WERI-Rb-1 (cell line): ENCODE measurements around the gene TLL1.

Experiments used
- DNase-seq: peaks from one replicate; pipeline ENCODE4 v3.0.0-alpha.2; 2020
- H3K27ac ChIP-seq: fragments of 250-450 bp; sonication (Bioruptor Pico); 2 replicates; pipeline ENCODE4 v1.5.1; 2020; ENCODE audit warnings: mild to moderate bottlenecking, moderate library complexity
- H3K27me3 ChIP-seq: fragments of 250-450 bp; sonication (Bioruptor Pico); 2 replicates; pipeline ENCODE4 v1.5.1; 2021; ENCODE audit warnings: mild to moderate bottlenecking, low read depth, moderate library complexity; ENCODE audit not compliant: insufficient read depth, severe bottlenecking
- H3K36me3 ChIP-seq: fragments of 250-450 bp; sonication (Bioruptor Pico); 2 replicates; pipeline ENCODE4 v1.5.1; 2020; ENCODE audit warnings: mild to moderate bottlenecking, moderate library complexity
- H3K4me3 ChIP-seq: 2 replicates; pipeline ENCODE4 v1.5.1; 2011; ENCODE audit warnings: low read depth, mild to moderate bottlenecking, control low read depth, low read length
- H3K9me3 ChIP-seq: fragments of 250-450 bp; sonication (Bioruptor Pico); 2 replicates; pipeline ENCODE4 v1.5.1; 2021; ENCODE audit warnings: mild to moderate bottlenecking, moderate library complexity; ENCODE audit not compliant: severe bottlenecking
- CTCF ChIP-seq: IDR thresholded peaks from 2 replicates; pipeline ENCODE4 v1.5.1; 2011; ENCODE audit warnings: low read depth, mild to moderate bottlenecking, control low read depth, inconsistent platforms, low read length

Gene TLL1

GRCh38 chr4:165944900-165945299 lies 71.9 kb downstream of the TLL1 start:
- Histone ChIP-seq H3K9me3 (no peaks in the 10 kb centered on the region), H3K27me3 (peaks cover 9% of the 10 kb centered on the region), H3K36me3 (no peaks in the 10 kb centered on the region), H3K4me3 (no peak overlapping the region), H3K27ac (no peak overlapping the region)
- no peak for TF ChIP-seq CTCF
- no peak for DNase-seq

- H3K9me3 ChIP-seq, result no peaks in the 10 kb centered on the region
- no peak overlapping the region for H3K4me3 ChIP-seq
- H3K27me3 ChIP-seq, result peaks cover 9% of the 10 kb centered on the region
- H3K36me3 ChIP-seq, result no peaks in the 10 kb centered on the region
- DNase-seq, result peak; percentile 32
- H3K27ac ChIP-seq, result no peak overlapping the region
- TF ChIP-seq CTCF, result no peak
Observed at GRCh38 chr4:165945991-165946390, 73.0 kb downstream of the TLL1 start.

GRCh38 chr4:165947019-165947418 lies 74.0 kb downstream of the TLL1 start:
- peak; percentile 55 for DNase-seq
- TF ChIP-seq CTCF, result no peak
- H3K9me3 ChIP-seq, result no peaks in the 10 kb centered on the region
- H3K4me3 ChIP-seq, result no peak overlapping the region
- no peak overlapping the region for H3K27ac ChIP-seq
- H3K36me3 ChIP-seq, result no peaks in the 10 kb centered on the region
- H3K27me3 ChIP-seq, result peaks cover 9% of the 10 kb centered on the region

- H3K27ac ChIP-seq, result no peak overlapping the region
- no peak overlapping the region for H3K4me3 ChIP-seq
- DNase-seq, result no peak
- no peak for TF ChIP-seq CTCF
- H3K9me3 ChIP-seq, result peaks cover 4% of the 10 kb centered on the region
- peaks cover 4% of the 10 kb centered on the region for H3K27me3 ChIP-seq
- H3K36me3 ChIP-seq, result no peaks in the 10 kb centered on the region
Observed at GRCh38 chr4:165953181-165953580, 80.1 kb downstream of the TLL1 start.

GRCh38 chr4:165963621-165964020 lies 90.6 kb downstream of the TLL1 start:
- TF ChIP-seq CTCF, result no peak
- Histone ChIP-seq H3K4me3 (no peak overlapping the region), H3K36me3 (no peaks in the 10 kb centered on the region), H3K9me3 (no peaks in the 10 kb centered on the region), H3K27me3 (no peaks in the 10 kb centered on the region), H3K27ac (no peak overlapping the region)
- no peak for DNase-seq

GRCh38 chr4:165964591-165964990 lies 91.6 kb downstream of the TLL1 start:
- no peak overlapping the region for H3K4me3 ChIP-seq
- no peaks in the 10 kb centered on the region for H3K27me3 ChIP-seq
- H3K36me3 ChIP-seq, result no peaks in the 10 kb centered on the region
- H3K27ac ChIP-seq, result no peak overlapping the region
- no peak for TF ChIP-seq CTCF
- DNase-seq, result no peak
- H3K9me3 ChIP-seq, result no peaks in the 10 kb centered on the region
